NCI-H82 treated with DMSO at 0.1 percent for 48 hours (cell line): ENCODE data around the gene ELOVL6.
"Not testable (repeated sequence)": the region's sequence is repeated elsewhere in the genome, so short reads cannot be mapped to it uniquely, and the experiment has no call there.

Experiments
- DNase-seq: peaks from one replicate; lab custom pipeline; 2025; ENCODE audit not compliant: unreplicated experiment; lab: John Stamatoyannopoulos, UW

Gene ELOVL6, protein sequence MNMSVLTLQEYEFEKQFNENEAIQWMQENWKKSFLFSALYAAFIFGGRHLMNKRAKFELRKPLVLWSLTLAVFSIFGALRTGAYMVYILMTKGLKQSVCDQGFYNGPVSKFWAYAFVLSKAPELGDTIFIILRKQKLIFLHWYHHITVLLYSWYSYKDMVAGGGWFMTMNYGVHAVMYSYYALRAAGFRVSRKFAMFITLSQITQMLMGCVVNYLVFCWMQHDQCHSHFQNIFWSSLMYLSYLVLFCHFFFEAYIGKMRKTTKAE

GRCh38 chr4:110198435-110199416, at the start of gene ELOVL6:
ELOVL6 (minus strand) TSS chr4:110198615; CDS start chr4:110198335, 280 bp downstream.
- peak; percentile 80 for DNase-seq

GRCh38 chr4:110248100-110248499, 49.7 kb upstream of the ELOVL6 start:
- DNase-seq, result no peak

- no peak for DNase-seq
These were observed 49.2 kb upstream of the ELOVL6 start for GRCh38 chr4:110247591-110247990.

GRCh38 chr4:110245577-110245976, 47.2 kb upstream of the ELOVL6 start:
- no peak for DNase-seq

GRCh38 chr4:110236324-110236723, 37.9 kb upstream of the ELOVL6 start:
- DNase-seq, result no peak

- not testable (repeated sequence) for DNase-seq
These were observed 35.2 kb upstream of the ELOVL6 start for GRCh38 chr4:110233581-110233980.

DNA sequence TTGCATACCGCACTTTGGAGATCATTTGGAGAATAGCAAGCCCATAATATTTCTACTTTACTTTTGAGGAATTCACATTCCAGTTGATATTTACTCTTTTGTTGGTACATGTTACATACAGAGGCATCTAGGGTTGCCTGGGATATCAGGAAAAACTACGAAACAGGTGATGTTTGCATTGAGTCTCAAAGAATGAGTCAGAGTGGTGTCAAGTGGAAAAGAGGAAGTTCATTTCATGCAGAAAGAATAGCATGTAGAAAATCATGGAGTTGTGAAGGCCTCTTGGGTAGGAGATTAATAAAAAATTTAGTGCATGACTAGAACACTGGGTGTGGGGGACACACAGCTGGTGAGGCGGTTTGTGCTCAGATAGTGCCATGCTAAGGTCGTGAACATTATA, 33.5 kb upstream of the ELOVL6 start:
- no peak for DNase-seq

GRCh38 chr4:110229266-110229665, 30.9 kb upstream of the ELOVL6 start:
- no peak for DNase-seq

DNA sequence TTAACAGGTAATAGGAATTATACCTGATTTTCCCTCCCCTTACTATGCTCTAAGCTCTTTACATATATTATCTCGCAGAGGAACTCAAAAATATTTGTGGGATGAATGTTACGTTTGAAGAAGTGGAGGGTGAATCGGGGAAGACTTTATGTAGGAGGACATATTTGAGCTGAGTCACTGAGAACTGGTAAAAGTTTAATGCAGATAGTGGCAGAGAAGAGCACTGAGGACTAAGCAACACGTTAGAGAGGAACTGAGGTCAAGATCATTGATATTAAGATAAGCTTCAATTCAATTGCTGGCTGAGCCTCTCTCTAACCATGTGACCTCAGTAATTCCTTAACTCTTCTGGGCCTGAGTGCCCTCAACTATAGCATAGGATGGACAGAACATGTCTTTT, 26.4 kb upstream of the ELOVL6 start:
- DNase-seq, result no peak

GRCh38 chr4:110224142-110224541, 25.7 kb upstream of the ELOVL6 start:
- no peak for DNase-seq

DNA sequence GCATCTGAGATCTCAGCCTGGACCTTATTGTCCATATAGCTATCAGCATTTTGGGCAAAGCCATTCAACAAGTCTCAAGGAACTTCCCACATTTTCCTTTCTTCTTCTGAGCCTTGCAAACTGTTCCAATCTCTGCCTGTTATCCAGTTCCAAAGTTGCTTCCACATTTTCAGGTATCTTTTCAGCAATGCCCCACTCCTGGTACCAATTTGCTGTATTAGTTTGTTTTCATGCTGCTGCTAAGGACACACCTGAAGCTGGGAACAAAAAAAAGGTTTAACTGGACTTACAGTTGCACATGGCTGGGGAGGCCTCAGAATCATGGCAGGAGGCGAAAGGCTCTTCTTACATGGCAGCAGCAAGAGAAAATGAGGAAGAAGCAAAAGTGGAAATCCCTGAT, 20.5 kb upstream of the ELOVL6 start:
- not testable (repeated sequence) for DNase-seq

DNA sequence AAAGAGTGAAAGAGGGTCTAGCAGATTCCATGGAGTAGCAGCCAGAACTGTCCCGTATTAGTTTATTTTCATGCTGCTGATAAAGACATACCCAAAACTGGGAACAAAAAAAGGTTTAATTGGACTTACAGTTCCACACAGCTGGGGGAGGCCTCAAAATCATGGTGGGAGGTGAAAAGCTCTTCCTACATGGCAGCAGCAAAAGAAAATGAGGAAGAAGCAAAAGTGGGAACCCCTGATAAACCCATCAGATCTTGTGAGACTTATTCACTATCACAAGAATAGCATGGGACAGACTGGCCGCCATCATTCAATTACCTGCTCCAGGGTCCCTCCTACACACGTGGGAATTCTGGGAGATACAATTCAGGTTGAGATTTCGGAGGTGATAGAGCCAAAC, 18.8 kb upstream of the ELOVL6 start:
- DNase-seq, result not testable (repeated sequence)

DNA sequence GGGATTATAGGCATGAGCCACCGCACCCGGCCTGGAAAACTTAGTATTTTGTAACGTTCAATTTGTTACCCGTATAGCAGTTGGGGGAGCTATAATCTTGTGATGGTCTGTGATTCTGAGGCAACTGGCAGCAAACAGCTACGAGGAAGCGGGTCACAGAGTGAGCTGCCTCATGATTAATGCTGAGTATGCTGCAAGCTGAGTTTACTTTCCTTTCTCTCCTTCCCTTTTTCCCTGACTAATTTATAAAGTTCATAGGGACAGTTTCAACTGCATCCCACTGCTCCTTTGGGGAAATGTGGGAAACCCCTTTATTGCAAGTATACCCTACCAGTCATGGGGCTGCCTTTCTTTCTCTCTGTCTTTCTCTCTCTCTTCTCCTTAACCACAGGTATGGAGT, 17.7 kb upstream of the ELOVL6 start:
- no peak for DNase-seq

- DNase-seq, result no peak
These were observed 13.3 kb upstream of the ELOVL6 start for GRCh38 chr4:110211770-110212061.

- peak; percentile 8 for DNase-seq
These were observed 12.8 kb upstream of the ELOVL6 start for GRCh38 chr4:110211007-110211769.

DNA sequence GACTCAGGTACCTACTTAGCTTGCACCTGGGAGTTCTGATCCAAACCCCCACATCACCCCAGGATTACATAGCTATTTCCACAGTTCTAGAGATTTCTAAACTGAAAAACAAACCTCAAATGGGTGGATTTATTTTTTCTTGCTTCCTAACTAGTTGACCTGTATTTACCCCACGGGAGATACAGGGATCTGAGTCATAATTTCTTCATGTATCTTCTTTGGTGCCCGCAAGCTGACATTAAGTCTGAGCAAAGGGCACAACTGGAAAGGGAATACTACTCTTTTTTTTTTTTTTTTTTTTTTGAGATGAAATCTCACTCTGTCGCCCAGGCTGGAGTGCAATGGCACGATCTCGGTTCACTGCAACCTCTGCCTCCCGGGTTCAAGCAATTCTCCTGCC, 10.0 kb upstream of the ELOVL6 start:
- DNase-seq, result no peak

DNA sequence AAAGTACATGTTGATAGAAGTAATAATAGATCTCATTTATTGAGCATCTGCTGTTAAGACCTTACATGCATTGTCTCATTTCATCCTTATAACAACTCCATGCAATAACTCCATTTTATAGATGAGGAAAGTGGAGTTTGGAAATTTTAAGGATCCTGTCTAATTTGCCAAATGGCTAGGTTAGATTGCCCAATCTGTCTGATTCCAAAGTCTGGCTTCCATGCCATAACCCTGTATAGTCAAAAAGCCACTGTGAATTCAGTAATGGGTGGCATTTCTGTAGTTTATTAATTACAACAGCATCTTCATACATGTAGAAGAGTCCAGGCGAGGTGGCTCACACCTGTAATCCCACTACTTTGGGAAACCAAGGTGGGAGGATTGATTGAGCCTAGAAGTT, 8.8 kb upstream of the ELOVL6 start:
- no peak for DNase-seq

DNA sequence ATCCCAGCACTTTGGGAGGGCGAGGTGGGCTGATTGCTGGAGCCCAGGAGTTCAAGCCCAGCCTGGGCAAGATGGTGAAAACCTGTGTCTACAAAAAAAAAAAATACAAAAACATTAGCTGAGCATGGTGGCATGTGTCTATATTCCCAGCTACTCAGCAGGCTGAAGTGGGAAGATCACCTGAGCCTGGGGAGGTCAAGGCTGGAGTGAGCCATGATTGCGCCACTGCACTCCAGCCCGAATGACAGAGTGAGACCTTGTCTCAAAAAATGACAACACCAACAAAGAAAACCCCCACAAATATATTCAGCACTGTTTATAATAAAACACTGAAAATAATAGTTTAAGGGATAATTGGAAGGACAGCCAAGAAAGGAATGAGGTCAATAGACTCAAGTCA, 3.6 kb upstream of the ELOVL6 start:
- no peak for DNase-seq

GRCh38 chr4:110201502-110201901, 3.1 kb upstream of the ELOVL6 start:
- DNase-seq, result no peak

DNA sequence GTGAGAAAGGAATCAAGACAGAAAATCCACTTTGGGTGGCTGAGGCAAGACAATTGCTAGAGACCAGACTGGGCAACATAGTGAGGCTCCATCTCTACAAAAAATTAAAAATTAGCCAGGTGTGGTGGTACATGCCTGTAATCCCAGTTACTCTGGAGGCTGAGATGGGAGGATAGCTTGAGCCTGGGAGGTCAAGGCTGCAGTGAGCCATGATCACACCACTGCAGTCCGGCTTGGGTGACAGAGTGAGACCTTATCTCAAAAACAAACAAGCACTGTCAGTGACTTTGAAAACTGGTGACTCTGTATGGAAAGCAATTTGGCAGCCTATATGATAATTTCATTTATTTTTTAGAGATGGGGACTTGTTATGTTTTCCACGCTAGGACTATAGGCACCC, 2.3 kb upstream of the ELOVL6 start:
- no peak for DNase-seq

- no peak for DNase-seq
These were observed 373 bp downstream of the ELOVL6 start for GRCh38 chr4:110198049-110198434.
